HepG2 (cell line): ENCODE results near the gene LZTS2. TPM values are rescaled to one million over a fixed set of nuclear protein-coding genes. Genes with fewer than 3 reads are reported as not detected.
A peak's percentile ranks its signal among the peaks of the same experiment; 100 is the strongest.

ENCODE experiments used
- ATAC-seq: fragments of 200-7000 bp; cut with Tn5 transposase; 3 replicates; pipeline ENCODE4 v1.9.1; 2020; ENCODE audit warnings: mild to moderate bottlenecking, moderate library complexity
- BruUV-seq: library from RNA; stranded (reverse); fragments of 400-500 nt; replicated peaks from 2 replicates; lab custom pipeline; 2021; lab: Mats Ljungman, UMichigan
- CTCF ChIA-PET: fragments of 300-600 bp; formaldehyde crosslinking; extraction: SDS; loops from one replicate; lab custom pipeline; 2021; ENCODE audit warnings: low total read pairs, inconsistent platforms, low intra/inter-chr PET ratio; lab: Yijun Ruan, JAX
- POLR2A ChIA-PET: fragments of 350-600 bp; sonication (Branson Sonifier 250); formaldehyde crosslinking; loops from one replicate; lab custom pipeline; 2020; ENCODE audit warnings: antibody characterized with exemption, inconsistent platforms; lab: Yijun Ruan, JAX
- DNase-seq: peaks from one replicate; pipeline ENCODE4 v3.0.0-alpha.2; 2015; ENCODE audit warnings: low spot score
- FAIRE-seq: peaks from 3 replicates; lab custom pipeline; 2011; peaks lifted over from hg19 to GRCh38; lab: Jason Lieb, UNC
- H2AFZ ChIP-seq: one replicate; pipeline ENCODE4 v1.6.1; 2011; ENCODE audit warnings: low read length, inconsistent platforms
- H3K27ac ChIP-seq: fragments of 300-600 bp; 3 replicates; pipeline ENCODE4 v1.8.0; 2011; ENCODE audit warnings: mixed run types, mild to moderate bottlenecking, mixed read lengths, low read length, inconsistent platforms; ENCODE audit not compliant: insufficient read depth; ENCODE audit errors: extremely low read length
- H3K27me3 ChIP-seq, 2 experiments: fragments of 200-600 bp in 1 of 2; 2 replicates in 1 of 2; 3 replicates in 1 of 2; pipeline versions ENCODE4 v1.6.0 to v1.8.0; 2011; ENCODE audit warnings: low read length in 2 of 2, mild to moderate bottlenecking in 2 of 2, moderate library complexity in 2 of 2, inconsistent platforms in 1 of 2; ENCODE audit not compliant: insufficient read depth in 2 of 2, control insufficient read depth in 1 of 2
- H3K36me3 ChIP-seq, 2 experiments: fragments of 200-600 bp in 1 of 2; replicated peaks in 1 of 2; 2 replicates in 1 of 2; 3 replicates in 1 of 2; pipeline versions ENCODE4 v1.5.1 to v1.8.0; 2011; ENCODE audit warnings: low read length in 2 of 2, inconsistent platforms in 1 of 2; ENCODE audit not compliant: insufficient read depth in 2 of 2, control insufficient read depth in 1 of 2
- H3K4me1 ChIP-seq: 2 replicates; pipeline ENCODE4 v1.5.1; 2012; ENCODE audit warnings: low read length, inconsistent platforms; ENCODE audit not compliant: insufficient read depth
- H3K4me2 ChIP-seq: 2 replicates; pipeline ENCODE4 v1.6.0; 2011; ENCODE audit warnings: low read depth, low read length, inconsistent platforms
- H3K4me3 ChIP-seq, 3 experiments: fragments of 200-600 bp in 1 of 3; sonication (generic), shearing (Covaris generic) in 1 of 3; replicated peaks in 1 of 3; 2 replicates each; pipeline ENCODE4 v1.5.1; 2011 to 2016; ENCODE audit warnings: low read length in 3 of 3, inconsistent platforms in 2 of 3, low read depth in 2 of 3, mild to moderate bottlenecking in 2 of 3, control low read depth in 1 of 3, mixed read lengths in 1 of 3; ENCODE audit not compliant: insufficient read depth in 1 of 3
- H3K79me2 ChIP-seq: one replicate; pipeline ENCODE4 v1.6.1; 2011; ENCODE audit warnings: low read length, inconsistent platforms; ENCODE audit not compliant: insufficient read depth
- H3K9ac ChIP-seq: 2 replicates; pipeline ENCODE4 v1.6.0; 2011; ENCODE audit warnings: mild to moderate bottlenecking, low read depth, low read length, inconsistent platforms; ENCODE audit not compliant: insufficient read depth
- H3K9me3 ChIP-seq: 2 replicates; pipeline ENCODE4 v1.5.1; 2012; ENCODE audit warnings: mild to moderate bottlenecking, low read length
- H4K20me1 ChIP-seq: 2 replicates; pipeline ENCODE4 v1.6.0; 2011; ENCODE audit warnings: inconsistent platforms, mild to moderate bottlenecking, low read length, moderate library complexity; ENCODE audit not compliant: insufficient read depth
- ARID2 ChIP-seq: sonication (generic); formaldehyde crosslinking; IDR thresholded peaks from 2 replicates; pipeline ENCODE4 v1.8.1; 2022; ENCODE audit warnings: mild to moderate bottlenecking, missing genetic modification reagents, borderline replicate concordance
- CBX5 ChIP-seq: sonication (generic); formaldehyde crosslinking; IDR thresholded peaks from 2 replicates; pipeline ENCODE4 v1.4.0; 2020; ENCODE audit warnings: missing genetic modification reagents, borderline replicate concordance
- EEA1 ChIP-seq: sonication (generic); formaldehyde crosslinking; IDR thresholded peaks from 2 replicates; pipeline ENCODE4 v1.5.1; 2020; ENCODE audit warnings: mild to moderate bottlenecking, missing genetic modification reagents, borderline replicate concordance
- FOXC1 ChIP-seq: sonication (generic); formaldehyde crosslinking; IDR thresholded peaks from 2 replicates; pipeline ENCODE4 v1.8.0; 2022; ENCODE audit warnings: mild to moderate bottlenecking, missing genetic modification reagents, borderline replicate concordance
- GATAD2A ChIP-seq: IDR thresholded peaks from 2 replicates; pipeline ENCODE4 v1.6.1; 2016
- GTF3A ChIP-seq: sonication (generic); formaldehyde crosslinking; conservative IDR thresholded peaks from 2 replicates; pipeline ENCODE4 v1.4.0; 2020; ENCODE audit warnings: mild to moderate bottlenecking, missing genetic modification reagents
- HDAC1 ChIP-seq: sonication (generic); formaldehyde crosslinking; IDR thresholded peaks from 2 replicates; pipeline ENCODE4 v1.5.1; 2020; ENCODE audit warnings: mild to moderate bottlenecking, missing genetic modification reagents
- MIXL1 ChIP-seq: IDR thresholded peaks from 2 replicates; pipeline ENCODE4 v1.6.1; 2016
- NONO ChIP-seq, 2 experiments: fragments of 450-650 bp in 1 of 2; sonication (generic) in 1 of 2; formaldehyde crosslinking in 1 of 2; IDR thresholded peaks in 1 of 2; conservative IDR thresholded peaks in 1 of 2; 2 replicates each; pipeline versions ENCODE4 v1.6.1 to v1.8.0; 2017 to 2022; ENCODE audit warnings: mild to moderate bottlenecking in 1 of 2, missing genetic modification reagents in 1 of 2, moderate library complexity in 1 of 2
- PCBP1 ChIP-seq: fragments of 200-400 bp; formaldehyde crosslinking; IDR thresholded peaks from 2 replicates; pipeline ENCODE4 v1.6.1; 2017; ENCODE audit warnings: mild to moderate bottlenecking, low read depth, low read length, borderline replicate concordance
- PHF21A ChIP-seq: sonication (generic); formaldehyde crosslinking; IDR thresholded peaks from 2 replicates; pipeline ENCODE4 v1.5.0; 2020; ENCODE audit warnings: mild to moderate bottlenecking, missing genetic modification reagents
- PRMT3 ChIP-seq: sonication (generic); formaldehyde crosslinking; IDR thresholded peaks from 2 replicates; pipeline ENCODE4 v1.8.1; 2022; ENCODE audit warnings: low read depth, mild to moderate bottlenecking, moderate library complexity, missing genetic modification reagents, borderline replicate concordance
- RAD21 ChIP-seq: fragments of 450-650 bp; formaldehyde crosslinking; IDR thresholded peaks from 2 replicates; pipeline ENCODE4 v1.5.0; 2020; ENCODE audit warnings: mild to moderate bottlenecking
- SRY ChIP-seq: sonication (generic); formaldehyde crosslinking; IDR thresholded peaks from 2 replicates; pipeline ENCODE4 v1.8.0; 2022; ENCODE audit warnings: mild to moderate bottlenecking, missing genetic modification reagents
- SSRP1 ChIP-seq: IDR thresholded peaks from 2 replicates; pipeline ENCODE4 v1.6.1; 2016; ENCODE audit warnings: control low read depth
- YEATS4 ChIP-seq: sonication (generic); formaldehyde crosslinking; IDR thresholded peaks from 2 replicates; pipeline ENCODE4 v1.4.0; 2020; ENCODE audit warnings: missing genetic modification reagents, borderline replicate concordance
- ZC3H13 ChIP-seq: sonication (generic); formaldehyde crosslinking; IDR thresholded peaks from 2 replicates; pipeline ENCODE4 v1.8.1; 2023; ENCODE audit warnings: mild to moderate bottlenecking, missing genetic modification reagents, moderate library complexity
- ZFP36L1 ChIP-seq: sonication (generic); formaldehyde crosslinking; IDR thresholded peaks from 2 replicates; pipeline ENCODE4 v1.8.0; 2022; ENCODE audit warnings: mild to moderate bottlenecking, missing genetic modification reagents, moderate library complexity
- ZNF12 ChIP-seq: sonication (generic); formaldehyde crosslinking; IDR thresholded peaks from 2 replicates; pipeline ENCODE4 v1.5.0; 2020; ENCODE audit warnings: missing genetic modification reagents
- ZNF816 ChIP-seq: sonication (generic); formaldehyde crosslinking; IDR thresholded peaks from 2 replicates; pipeline ENCODE4 v1.8.0; 2022; ENCODE audit warnings: missing genetic modification reagents, mild to moderate bottlenecking, borderline replicate concordance
- ZSCAN12 ChIP-seq: sonication (generic); formaldehyde crosslinking; IDR thresholded peaks from 2 replicates; pipeline ENCODE4 v1.9.0; 2021; ENCODE audit warnings: mild to moderate bottlenecking, missing genetic modification reagents
- ZSCAN29 ChIP-seq: sonication (generic); formaldehyde crosslinking; conservative IDR thresholded peaks from 2 replicates; pipeline ENCODE4 v1.4.0; 2020; ENCODE audit warnings: mild to moderate bottlenecking, missing genetic modification reagents
- WGBS: methylation state at CpG from one replicate; pipeline ENCODE4 v1.1.6; 2017; ENCODE audit warnings: low lambda C conversion rate; 5-methylcytosine and 5-hydroxymethylcytosine counted together
- in situ Hi-C: cut with HindIII; loops from 2 replicates; pipeline ENCODE4 v1.10.0; 2017; ENCODE audit warnings: low pct_unique_long_range_greater_than_20kb; ENCODE audit not compliant: extremely low pct_ligation_motif_present
- intact Hi-C: fragments of 100-400 bp; cut with micrococcal nuclease; formaldehyde crosslinking; loops from one replicate; pipeline ENCODE4 v1.10.0; 2022; ENCODE audit not compliant: unreplicated experiment
- polyA plus RNA-seq, 8 experiments: library from polyadenylated mRNA; depleted of rRNA in 3 of 8; stranded (reverse) in 7 of 8; unstranded in 1 of 8; fragments of >200 nt; fragmentation: Illumina TruSeq in 4 of 8; extraction: Trizol in 4 of 8; gene quantifications; 2 replicates each; pipeline versions ENCODE4 v1.2.1 to v1.2.3, GENCODE V29; 2011 to 2016; ENCODE audit warnings: low read depth in 4 of 8, missing spikeins in 1 of 8, mixed read lengths in 1 of 8; ENCODE audit not compliant: insufficient read depth in 1 of 8
- total RNA-seq, 5 experiments: library from RNA; depleted of rRNA; stranded (reverse); fragments of >200 nt; fragmentation: Illumina TruSeq; extraction: Trizol; gene quantifications; 2 replicates each; pipeline ENCODE4 v1.2.3, GENCODE V29; 2016; ENCODE audit warnings: low read depth in 1 of 5
- TF ChIP-seq, protein P1 (sequence below): sonication (generic); formaldehyde crosslinking; conservative IDR thresholded peaks from 2 replicates; pipeline ENCODE4 v1.5.0; 2020; ENCODE audit warnings: missing genetic modification reagents
- TF ChIP-seq, protein P2 (sequence below): sonication (generic); formaldehyde crosslinking; IDR thresholded peaks from 2 replicates; pipeline ENCODE4 v1.4.0; 2020; ENCODE audit warnings: missing genetic modification reagents; ENCODE audit errors: not compliant biosample characterization

The LZTS2 gene
- total and polyA plus RNA-seq, 2 of the 13 experiments (the other 11 are each of a cell fraction or from before 2014, with no cell fraction given), result 43.6 to 65.6 TPM

DNA sequence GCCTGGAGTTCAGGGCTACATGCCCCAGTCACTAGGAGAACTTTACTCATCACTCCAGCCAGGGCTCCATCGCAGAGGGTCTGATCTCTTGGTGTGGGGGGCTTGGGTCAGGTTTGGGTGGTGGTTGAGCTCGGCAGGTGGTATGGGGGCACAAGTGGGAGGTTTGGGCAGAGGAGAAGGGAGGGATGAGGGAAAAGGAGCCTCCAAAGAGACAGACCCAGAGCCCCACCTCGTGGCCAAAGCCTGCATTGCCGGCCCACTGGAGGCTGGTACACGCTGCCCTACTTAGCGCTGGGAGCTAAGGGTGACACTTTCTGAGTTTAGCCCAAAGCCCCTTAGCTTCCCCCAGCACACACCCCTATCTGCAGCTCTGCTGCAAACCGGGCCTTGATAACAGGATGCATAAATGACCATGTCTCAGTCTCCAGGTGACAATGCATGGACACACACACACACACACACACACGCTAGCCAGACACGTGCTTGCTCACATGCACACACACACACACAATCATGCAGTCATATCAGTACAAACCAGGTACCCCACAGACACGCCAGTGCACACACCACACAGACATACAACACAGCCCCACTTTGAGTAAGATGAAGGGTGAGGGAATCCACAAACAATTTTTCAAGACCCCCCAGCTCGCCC lies 14.7 kb downstream of the LZTS2 start:
- Histone ChIP-seq H3K9ac (no peak overlapping the region), H3K79me2 (no peaks in the 10 kb centered on the region), H3K27ac (no peak overlapping the region), H3K9me3 (no peaks in the 10 kb centered on the region), H4K20me1 (no peaks in the 10 kb centered on the region), H3K36me3 (no peaks in the 10 kb centered on the region), H3K4me1 (peaks cover 75% of the 10 kb centered on the region), H3K4me3 (peak overlapping the region in 1 of 3 experiments; percentile 31; a peak in 2 of 6 replicates), H2AFZ (no peak overlapping the region), H3K4me2 (peak overlapping the region; percentile 54), H3K27me3 (peaks cover 0 to 3% of the 10 kb centered on the region in 2 experiments; a peak in 1 of 5 replicates)
- DNase-seq, result no peak
- intact Hi-C loops (loop anchor here (5.0 kb wide), 1 partner anchor 137 kb away; no protein-coding TSS in a partner anchor), in situ Hi-C loops (no loop called here)
- peak; percentile 58 for FAIRE-seq
- BruUV-seq, result no TSS peak
- peak; percentile 3; the same call in 2 of the 3 replicates for ATAC-seq
- ChIA-PET CTCF (interaction anchor here (1.2 to 6.1 kb wide), 5 partner anchors 18 to 80 kb away, joined by 3 to 240 read pairs (median 4); partner anchors contain the start of genes LZTS2 and SEMA4G), POLR2A (interaction anchor here (0.6 to 6.0 kb wide), 4 partner anchors 16 to 53 kb away, joined by 3 to 56 read pairs (median 4); partner anchors contain the start of genes LZTS2, PDZD7 and SFXN3)
- 16% methylated on average over 7 of the region's 11 CpGs for WGBS
- TF ChIP-seq ZC3H13 (0 out of 2 replicates have a peak, but pooled peaks have one; percentile 44), PCBP1 (0 out of 2 replicates have a peak, but pooled peaks have one; percentile 46), PRMT3 (no peak), SRY (CRISPR knock-in tag) (no peak), EEA1 (CRISPR knock-in tag) (no peak), YEATS4 (CRISPR knock-in tag) (no peak), CBX5 (CRISPR knock-in tag) (peak; percentile 41; the same call in 1 of the 2 replicates), NONO (IDR thresholded peaks at IDR 0.05) (no peak), NONO (CRISPR knock-in tag; conservative IDR thresholded peaks at IDR 0.05) (no peak; the same call in 1 of the 2 replicates), SSRP1 (CRISPR knock-in tag) (no peak), ZNF816 (CRISPR knock-in tag) (no peak), ARID2 (CRISPR knock-in tag) (no peak), GATAD2A (CRISPR knock-in tag) (no peak), ZSCAN12 (CRISPR knock-in tag) (no peak), ZSCAN29 (CRISPR knock-in tag) (no peak), GTF3A (CRISPR knock-in tag) (no peak), ZFP36L1 (CRISPR knock-in tag) (no peak), RAD21 (CRISPR knock-in tag) (peak; percentile 85), HDAC1 (CRISPR knock-in tag) (no peak), PHF21A (CRISPR knock-in tag) (no peak), ZNF12 (CRISPR knock-in tag) (no peak), MIXL1 (CRISPR knock-in tag) (no peak), FOXC1 (no peak)
- TF ChIP-seq, protein P1, sequence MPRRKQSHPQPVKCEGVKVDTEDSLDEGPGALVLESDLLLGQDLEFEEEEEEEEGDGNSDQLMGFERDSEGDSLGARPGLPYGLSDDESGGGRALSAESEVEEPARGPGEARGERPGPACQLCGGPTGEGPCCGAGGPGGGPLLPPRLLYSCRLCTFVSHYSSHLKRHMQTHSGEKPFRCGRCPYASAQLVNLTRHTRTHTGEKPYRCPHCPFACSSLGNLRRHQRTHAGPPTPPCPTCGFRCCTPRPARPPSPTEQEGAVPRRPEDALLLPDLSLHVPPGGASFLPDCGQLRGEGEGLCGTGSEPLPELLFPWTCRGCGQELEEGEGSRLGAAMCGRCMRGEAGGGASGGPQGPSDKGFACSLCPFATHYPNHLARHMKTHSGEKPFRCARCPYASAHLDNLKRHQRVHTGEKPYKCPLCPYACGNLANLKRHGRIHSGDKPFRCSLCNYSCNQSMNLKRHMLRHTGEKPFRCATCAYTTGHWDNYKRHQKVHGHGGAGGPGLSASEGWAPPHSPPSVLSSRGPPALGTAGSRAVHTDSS (CRISPR knock-in tag), result no peak
- TF ChIP-seq, protein P2, sequence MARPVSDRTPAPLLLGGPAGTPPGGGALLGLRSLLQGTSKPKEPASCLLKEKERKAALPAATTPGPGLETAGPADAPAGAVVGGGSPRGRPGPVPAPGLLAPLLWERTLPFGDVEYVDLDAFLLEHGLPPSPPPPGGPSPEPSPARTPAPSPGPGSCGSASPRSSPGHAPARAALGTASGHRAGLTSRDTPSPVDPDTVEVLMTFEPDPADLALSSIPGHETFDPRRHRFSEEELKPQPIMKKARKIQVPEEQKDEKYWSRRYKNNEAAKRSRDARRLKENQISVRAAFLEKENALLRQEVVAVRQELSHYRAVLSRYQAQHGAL, result no peak
